Tibial nerve (tissue), 4 donors: Measurements from ENCODE around the gene AIFM3. TPM values are rescaled to one million over a fixed set of nuclear protein-coding genes. Genes with fewer than 3 reads are reported as not detected.

Source experiments
- DNase-seq, 2 donors: peaks; one replicate each; pipeline ENCODE4 v3.0.0-alpha.2; 2019; ENCODE audit warnings: low spot score in 2 of 2
- H3K27ac ChIP-seq, 4 donors: fragments of 200-600 bp; sonication (generic) in 3 of 4; one replicate each; pipeline ENCODE4 v1.5.1; 2017 to 2019; ENCODE audit warnings: mild to moderate bottlenecking in 1 of 4
- H3K27me3 ChIP-seq, 2 donors: fragments of 200-600 bp; sonication (generic) in 1 of 2; one replicate each; pipeline versions ENCODE4 v1.5.1 to v1.6.0; 2017 to 2019
- H3K36me3 ChIP-seq, 3 donors: fragments of 200-600 bp; sonication (generic); one replicate each; pipeline ENCODE4 v1.5.1; 2018 to 2019
- H3K4me1 ChIP-seq, 4 donors: fragments of 200-600 bp; sonication (generic) in 3 of 4; one replicate each; pipeline ENCODE4 v1.5.1; 2017 to 2019
- H3K4me3 ChIP-seq, 4 donors: fragments of 200-600 bp; sonication (generic) in 3 of 4; one replicate each; pipeline ENCODE4 v1.5.1; 2017 to 2019; ENCODE audit warnings: mild to moderate bottlenecking in 1 of 4, moderate library complexity in 1 of 4
- H3K9me3 ChIP-seq, 4 donors: fragments of 200-600 bp; sonication (generic) in 3 of 4; one replicate each; pipeline ENCODE4 v1.5.1; 2017 to 2019
- CTCF ChIP-seq, 5 experiments: fragments of 200-600 bp in 3 of 5; fragments of 450-650 bp in 2 of 5; sonication (generic) in 3 of 5; IDR thresholded peaks; one replicate each; pipeline ENCODE4 v1.5.1; 2016 to 2019; ENCODE audit warnings: antibody characterized with exemption in 5 of 5, mild to moderate bottlenecking in 3 of 5, moderate library complexity in 2 of 5
- EP300 ChIP-seq, 2 donors: sonication (generic); formaldehyde crosslinking; IDR thresholded peaks; one replicate each; pipeline ENCODE4 v1.6.1; 2017; ENCODE audit warnings: antibody characterized with exemption in 2 of 2, mild to moderate bottlenecking in 1 of 2
- POLR2A ChIP-seq, 2 donors: fragments of 450-650 bp; IDR thresholded peaks; one replicate each; pipeline ENCODE4 v1.6.1; 2017; ENCODE audit warnings: antibody characterized with exemption in 2 of 2, mild to moderate bottlenecking in 2 of 2, moderate library complexity in 2 of 2
- WGBS, 2 donors: methylation state at CpG; one replicate each; pipeline ENCODE4 v1.1.5; 2018; 5-methylcytosine and 5-hydroxymethylcytosine counted together
- total RNA-seq, 4 donors: library from RNA; depleted of rRNA; stranded (reverse); fragments of >200 nt; gene quantifications; one replicate each; pipeline ENCODE4 v1.1.0, GENCODE V29; 2016

Gene AIFM3
- total RNA-seq, 4 donors from 2014 or later, result 0.59 to 3.1 (median 1.8) TPM

- peaks cover 0 to 5% (median 0%) of the 10 kb centered on the region in 3 donors for H3K36me3 ChIP-seq
- DNase-seq, result no peak
- no peaks in the 10 kb centered on the region for H3K9me3 ChIP-seq
- no peaks in the 10 kb centered on the region for H3K27me3 ChIP-seq
- 91 to 93% methylated on average over 8 of the region's 8 CpGs for WGBS, 2 donors
- no peak overlapping the region for H3K4me3 ChIP-seq
- H3K4me1 ChIP-seq, result peaks cover 0 to 41% (median 16%) of the 10 kb centered on the region in 4 donors
- H3K27ac ChIP-seq, result no peak overlapping the region
- TF ChIP-seq POLR2A (IDR thresholded peaks at IDR 0.05), result no peak
- TF ChIP-seq CTCF (IDR thresholded peaks at IDR 0.05), result no peak
- no peak for TF ChIP-seq EP300 (IDR thresholded peaks at IDR 0.05)
These were observed 23.7 kb upstream of the AIFM3 start for GRCh38 chr22:20943104-20943933.

GRCh38 chr22:20944042-20944441, 23.0 kb upstream of the AIFM3 start:
- DNase-seq, result no peak
- Histone ChIP-seq H3K27me3 (no peaks in the 10 kb centered on the region), H3K27ac (no peak overlapping the region), H3K4me1 (peaks cover 0 to 40% (median 19%) of the 10 kb centered on the region in 4 donors), H3K36me3 (no peaks in the 10 kb centered on the region), H3K4me3 (no peak overlapping the region), H3K9me3 (no peaks in the 10 kb centered on the region)
- WGBS, 2 donors, result 35 to 37% methylated on average over 1 of the region's 1 CpG
- TF ChIP-seq CTCF (IDR thresholded peaks at IDR 0.05) (no peak), EP300 (IDR thresholded peaks at IDR 0.05) (no peak), POLR2A (IDR thresholded peaks at IDR 0.05) (no peak)

- TF ChIP-seq POLR2A (IDR thresholded peaks at IDR 0.05) (no peak), CTCF (IDR thresholded peaks at IDR 0.05) (no peak), EP300 (IDR thresholded peaks at IDR 0.05) (no peak)
- Histone ChIP-seq H3K27me3 (no peaks in the 10 kb centered on the region), H3K27ac (no peak overlapping the region), H3K4me1 (peaks cover 0 to 32% (median 13%) of the 10 kb centered on the region in 4 donors), H3K36me3 (peaks cover 0 to 11% (median 0%) of the 10 kb centered on the region in 3 donors), H3K9me3 (no peaks in the 10 kb centered on the region), H3K4me3 (no peak overlapping the region)
- 86 to 96% methylated on average over 2 of the region's 2 CpGs for WGBS, 2 donors
- DNase-seq, result no peak
These were observed 21.5 kb upstream of the AIFM3 start for GRCh38 chr22:20945578-20945934.

GRCh38 chr22:20946080-20946986, 20.7 kb upstream of the AIFM3 start:
- no peak for DNase-seq
- Histone ChIP-seq H3K4me3 (no peak overlapping the region), H3K4me1 (peaks cover 0 to 24% (median 9%) of the 10 kb centered on the region in 4 donors), H3K27ac (no peak overlapping the region), H3K27me3 (no peaks in the 10 kb centered on the region), H3K36me3 (peaks cover 0 to 18% (median 0%) of the 10 kb centered on the region in 3 donors), H3K9me3 (no peaks in the 10 kb centered on the region)
- TF ChIP-seq POLR2A (IDR thresholded peaks at IDR 0.05) (no peak), CTCF (IDR thresholded peaks at IDR 0.05) (no peak), EP300 (IDR thresholded peaks at IDR 0.05) (no peak)
- WGBS, 2 donors, result 74 to 79% methylated on average over 7 of the region's 7 CpGs
